Stomach (tissue), 9 donors: ENCODE data around the gene TRIB2. TPM values are rescaled to one million over a fixed set of nuclear protein-coding genes. Genes with fewer than 3 reads are reported as not detected.

Source experiments
- DNase-seq, 2 donors: peaks; one replicate each; pipeline versions ENCODE4 v3.0.0 to v3.0.0-alpha.2; 2013 to 2019
- H3K27ac ChIP-seq, 5 donors: fragments of 200-600 bp in 4 of 5; sonication (generic) in 4 of 5; one replicate each; pipeline ENCODE4 v1.5.1; 2013 to 2019; ENCODE audit warnings: mild to moderate bottlenecking in 1 of 5, moderate library complexity in 1 of 5
- H3K27me3 ChIP-seq, 3 donors: fragments of 200-600 bp; sonication (generic); one replicate each; pipeline ENCODE4 v1.5.1; 2017 to 2019; ENCODE audit warnings: mixed run types in 1 of 3
- H3K36me3 ChIP-seq, 4 donors: fragments of 200-600 bp; sonication (generic); 1 replicate in 3 of 4; 2 replicates in 1 of 4; pipeline ENCODE4 v1.5.1; 2016 to 2019
- H3K4me1 ChIP-seq, 4 donors: fragments of 200-600 bp; sonication (generic); one replicate each; pipeline ENCODE4 v1.5.1; 2016 to 2019
- H3K4me3 ChIP-seq, 4 donors: fragments of 200-600 bp; sonication (generic) in 3 of 4; one replicate each; pipeline ENCODE4 v1.5.1; 2016 to 2019; ENCODE audit warnings: mild to moderate bottlenecking in 1 of 4
- H3K9me3 ChIP-seq, 4 donors: fragments of 200-600 bp; sonication (generic); one replicate each; pipeline ENCODE4 v1.5.1; 2016 to 2019
- CTCF ChIP-seq, 7 experiments: fragments of 450-650 bp in 4 of 7; fragments of 200-600 bp in 3 of 7; sonication (generic) in 3 of 7; IDR thresholded peaks; one replicate each; pipeline ENCODE4 v1.5.1; 2016 to 2019; ENCODE audit warnings: antibody characterized with exemption in 7 of 7, control low read depth in 2 of 7, mild to moderate bottlenecking in 1 of 7
- EP300 ChIP-seq: sonication (generic); formaldehyde crosslinking; IDR thresholded peaks from one replicate; pipeline ENCODE4 v1.6.1; 2017; ENCODE audit warnings: antibody characterized with exemption
- POLR2A ChIP-seq, 4 donors: fragments of 450-650 bp; IDR thresholded peaks; one replicate each; pipeline ENCODE4 v1.6.1; 2016; ENCODE audit warnings: antibody characterized with exemption in 4 of 4, control low read depth in 2 of 4, mild to moderate bottlenecking in 1 of 4, moderate library complexity in 1 of 4
- POLR2AphosphoS5 ChIP-seq, 3 donors: sonication (generic); formaldehyde crosslinking; IDR thresholded peaks; one replicate each; pipeline ENCODE4 v1.6.1; 2016; ENCODE audit warnings: antibody characterized with exemption in 3 of 3
- WGBS, 5 donors: extraction: QIAGEN DNeasy Blood & Tissue Kit in 3 of 5; methylation state at CpG; one replicate each; pipeline versions ENCODE4 v1.1.5 to v1.1.7; 2013 to 2018; 5-methylcytosine and 5-hydroxymethylcytosine counted together
- intact Hi-C: fragments of 100-400 bp; cut with DNase I; formaldehyde crosslinking; loops from one replicate; pipeline ENCODE4 v1.15.1; 2023; ENCODE audit warnings: low total_unique reads
- polyA plus RNA-seq, 3 donors: library from polyadenylated mRNA; stranded (reverse); fragments of 200-250 nt; gene quantifications; one replicate each; pipeline ENCODE4 v1.2.3, GENCODE V29; 2013
- total RNA-seq, 5 donors: library from RNA; depleted of rRNA; stranded (reverse); fragments of >200 nt; gene quantifications; one replicate each; pipeline versions ENCODE4 v1.1.0 to v1.2.3, GENCODE V29; 2014 to 2016
- donor health status: healthy with polysubstance abuse.
- donor health status: Bipolar disorder and iron deficiency.
- donor health status: healthy.

The TRIB2 gene
- total and polyA plus RNA-seq, 8 donors, result 6.4 to 226 (median 50.6) TPM

- no peak for DNase-seq
- 74 to 85% (median 82%) methylated on average over 5 of the region's 5 CpGs for WGBS, 5 donors
- no peaks in the 10 kb centered on the region for H3K9me3 ChIP-seq
- peaks cover 0 to 4% (median 0%) of the 10 kb centered on the region in 4 donors for H3K4me1 ChIP-seq
- H3K4me3 ChIP-seq, result no peak overlapping the region
- no peak overlapping the region for H3K27ac ChIP-seq
- no peaks in the 10 kb centered on the region for H3K27me3 ChIP-seq
- intact Hi-C loops, result no loop called here
- no peak for TF ChIP-seq POLR2AphosphoS5 (IDR thresholded peaks at IDR 0.05)
- no peak for TF ChIP-seq POLR2A (IDR thresholded peaks at IDR 0.05)
- no peak for TF ChIP-seq EP300
- TF ChIP-seq CTCF (IDR thresholded peaks at IDR 0.05), result no peak
- H3K36me3 ChIP-seq, result no peaks in the 10 kb centered on the region
Observed at GRCh38 chr2:12754643-12755042, 37.9 kb downstream of the TRIB2 start.

GRCh38 chr2:12755384-12755783 lies 38.6 kb downstream of the TRIB2 start:
- Histone ChIP-seq H3K9me3 (no peaks in the 10 kb centered on the region), H3K4me1 (peaks cover 0 to 4% (median 0%) of the 10 kb centered on the region in 4 donors), H3K36me3 (no peaks in the 10 kb centered on the region), H3K27me3 (no peaks in the 10 kb centered on the region), H3K4me3 (no peak overlapping the region), H3K27ac (no peak overlapping the region)
- intact Hi-C loops, result no loop called here
- TF ChIP-seq CTCF (IDR thresholded peaks at IDR 0.05) (no peak), EP300 (no peak), POLR2AphosphoS5 (IDR thresholded peaks at IDR 0.05) (no peak), POLR2A (IDR thresholded peaks at IDR 0.05) (no peak)
- 47 to 62% (median 61%) methylated on average over 3 of the region's 3 CpGs for WGBS, 5 donors
- no peak for DNase-seq

- H3K4me1 ChIP-seq, result peaks cover 0 to 5% (median 2%) of the 10 kb centered on the region in 4 donors
- DNase-seq, result peak in 1 of 2 donors; percentile 19
- H3K4me3 ChIP-seq, result no peak overlapping the region
- peak overlapping the region in 2 of 5 donors; percentile 12 to 36 for H3K27ac ChIP-seq
- no peaks in the 10 kb centered on the region for H3K9me3 ChIP-seq
- no peak for TF ChIP-seq POLR2A (IDR thresholded peaks at IDR 0.05)
- TF ChIP-seq CTCF (IDR thresholded peaks at IDR 0.05), result no peak
- TF ChIP-seq POLR2AphosphoS5 (IDR thresholded peaks at IDR 0.05), result peak in 2 of 3 donors; percentile 12 to 40
- TF ChIP-seq EP300, result no peak
- intact Hi-C loops, result no loop called here
- H3K27me3 ChIP-seq, result no peaks in the 10 kb centered on the region
- 53 to 72% (median 69%) methylated on average over 4 of the region's 4 CpGs for WGBS, 5 donors
- no peaks in the 10 kb centered on the region for H3K36me3 ChIP-seq
Observed at GRCh38 chr2:12759248-12759647, 42.5 kb downstream of the TRIB2 start.

GRCh38 chr2:12761104-12761503 lies 44.4 kb downstream of the TRIB2 start:
- no peak overlapping the region for H3K27ac ChIP-seq
- WGBS, 5 donors, result 61 to 78% (median 73%) methylated on average over 6 of the region's 6 CpGs
- no peaks in the 10 kb centered on the region for H3K27me3 ChIP-seq
- H3K4me3 ChIP-seq, result no peak overlapping the region
- TF ChIP-seq POLR2A (IDR thresholded peaks at IDR 0.05) (no peak), EP300 (no peak), POLR2AphosphoS5 (IDR thresholded peaks at IDR 0.05) (no peak), CTCF (IDR thresholded peaks at IDR 0.05) (no peak)
- no peak for DNase-seq
- H3K4me1 ChIP-seq, result peaks cover 0 to 5% (median 2%) of the 10 kb centered on the region in 4 donors
- no peaks in the 10 kb centered on the region for H3K9me3 ChIP-seq
- intact Hi-C loops, result no loop called here
- H3K36me3 ChIP-seq, result no peaks in the 10 kb centered on the region
